Gastroesophageal sphincter (tissue), 4 donors: ENCODE data around the gene C2CD4B. TPM values are rescaled to one million over a fixed set of nuclear protein-coding genes. Genes with fewer than 3 reads are reported as not detected.

Source experiments
- ATAC-seq: fragments of 150-250 bp; one replicate; pipeline ENCODE4 v1.9.1; 2016; ENCODE audit warnings: mild to moderate bottlenecking, moderate library complexity
- H3K27ac ChIP-seq, 4 donors: fragments of 200-600 bp; sonication (generic) in 3 of 4; 1 replicate in 3 of 4; 2 replicates in 1 of 4; pipeline ENCODE4 v1.5.1; 2016 to 2019
- H3K27me3 ChIP-seq: fragments of 200-600 bp; sonication (generic); one replicate; pipeline ENCODE4 v1.5.1; 2019
- H3K36me3 ChIP-seq, 2 donors: fragments of 200-600 bp; sonication (generic); one replicate each; pipeline ENCODE4 v1.5.1; 2019; ENCODE audit warnings: control low read depth in 1 of 2
- H3K4me1 ChIP-seq, 3 donors: fragments of 200-600 bp; sonication (generic); 1 replicate in 2 of 3; 2 replicates in 1 of 3; pipeline ENCODE4 v1.5.1; 2016 to 2019; ENCODE audit warnings: control low read depth in 2 of 3
- H3K4me3 ChIP-seq, 2 donors: fragments of 200-600 bp; sonication (generic); one replicate each; pipeline ENCODE4 v1.5.1; 2019; ENCODE audit warnings: mild to moderate bottlenecking in 1 of 2, moderate library complexity in 1 of 2
- H3K9me3 ChIP-seq, 3 donors: fragments of 200-600 bp; sonication (generic); one replicate each; pipeline ENCODE4 v1.5.1; 2017 to 2019; ENCODE audit warnings: control low read depth in 2 of 3
- EP300 ChIP-seq: sonication (generic); formaldehyde crosslinking; IDR thresholded peaks from one replicate; pipeline ENCODE4 v1.6.1; 2017; ENCODE audit warnings: antibody characterized with exemption, mild to moderate bottlenecking
- POLR2A ChIP-seq, 2 donors: fragments of 450-650 bp; IDR thresholded peaks; one replicate each; pipeline ENCODE4 v1.6.1; 2017; ENCODE audit warnings: antibody characterized with exemption in 2 of 2, mild to moderate bottlenecking in 2 of 2, moderate library complexity in 1 of 2
- POLR2AphosphoS5 ChIP-seq: sonication (generic); formaldehyde crosslinking; IDR thresholded peaks from one replicate; pipeline ENCODE4 v1.6.1; 2017; ENCODE audit warnings: antibody characterized with exemption
- WGBS, 2 donors: methylation state at CpG; one replicate each; pipeline ENCODE4 v1.1.5; 2018; ENCODE audit warnings: low coverage in 1 of 2; 5-methylcytosine and 5-hydroxymethylcytosine counted together
- total RNA-seq, 4 donors: library from RNA; depleted of rRNA; stranded (reverse); fragments of >200 nt; gene quantifications; one replicate each; pipeline ENCODE4 v1.1.0, GENCODE V29; 2016
- TF ChIP-seq, protein P1 (sequence below), 4 experiments: fragments of 200-600 bp in 2 of 4; fragments of 450-650 bp in 2 of 4; sonication (generic) in 1 of 4; IDR thresholded peaks; one replicate each; pipeline ENCODE4 v1.5.1; 2017 to 2019; ENCODE audit warnings: antibody characterized with exemption in 4 of 4, mild to moderate bottlenecking in 2 of 4, moderate library complexity in 2 of 4

The C2CD4B gene
- total RNA-seq, 4 donors from 2014 or later, result 0.17 to 2.7 (median 1.1) TPM

DNA sequence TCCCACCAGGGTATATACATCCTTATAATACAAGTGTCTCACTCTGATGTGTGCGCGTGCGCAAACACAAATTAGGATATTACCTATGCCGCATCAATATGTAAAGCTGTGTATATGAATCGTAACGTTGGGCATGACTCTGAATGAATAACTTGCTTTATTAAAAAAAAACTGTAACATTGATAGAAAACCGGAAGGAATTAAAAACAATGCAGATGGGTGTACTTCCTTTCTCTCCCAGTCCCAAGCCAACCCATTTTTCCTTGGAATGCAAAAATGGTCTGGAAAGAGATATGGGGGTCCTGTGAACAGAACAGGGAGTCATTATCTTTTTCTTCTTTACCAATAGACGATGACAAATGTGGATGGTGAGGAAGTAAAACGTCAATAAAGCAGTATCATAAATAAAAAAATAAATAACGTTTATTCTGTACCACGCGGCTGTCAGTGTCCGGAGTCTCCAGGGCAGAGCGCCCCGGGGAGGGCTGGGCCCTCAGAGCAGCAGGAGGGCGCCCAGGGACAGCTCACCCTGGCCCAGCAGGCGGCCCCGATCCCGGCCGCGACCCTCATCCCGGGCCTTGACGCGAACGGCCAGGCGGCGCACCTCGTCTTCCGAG is 1.6 kb downstream of the C2CD4B start:
- no peak for ATAC-seq
- Histone ChIP-seq H3K9me3 (no peaks in the 10 kb centered on the region), H3K27ac (peak overlapping the region in 3 of 4 donors; percentile 60 to 74 (median 67)), H3K27me3 (peaks cover 86% of the 10 kb centered on the region), H3K4me3 (peak overlapping the region in 1 of 2 donors; percentile 49), H3K36me3 (no peaks in the 10 kb centered on the region), H3K4me1 (peaks cover 0 to 20% (median 0%) of the 10 kb centered on the region in 3 donors)
- TF ChIP-seq, protein P1, sequence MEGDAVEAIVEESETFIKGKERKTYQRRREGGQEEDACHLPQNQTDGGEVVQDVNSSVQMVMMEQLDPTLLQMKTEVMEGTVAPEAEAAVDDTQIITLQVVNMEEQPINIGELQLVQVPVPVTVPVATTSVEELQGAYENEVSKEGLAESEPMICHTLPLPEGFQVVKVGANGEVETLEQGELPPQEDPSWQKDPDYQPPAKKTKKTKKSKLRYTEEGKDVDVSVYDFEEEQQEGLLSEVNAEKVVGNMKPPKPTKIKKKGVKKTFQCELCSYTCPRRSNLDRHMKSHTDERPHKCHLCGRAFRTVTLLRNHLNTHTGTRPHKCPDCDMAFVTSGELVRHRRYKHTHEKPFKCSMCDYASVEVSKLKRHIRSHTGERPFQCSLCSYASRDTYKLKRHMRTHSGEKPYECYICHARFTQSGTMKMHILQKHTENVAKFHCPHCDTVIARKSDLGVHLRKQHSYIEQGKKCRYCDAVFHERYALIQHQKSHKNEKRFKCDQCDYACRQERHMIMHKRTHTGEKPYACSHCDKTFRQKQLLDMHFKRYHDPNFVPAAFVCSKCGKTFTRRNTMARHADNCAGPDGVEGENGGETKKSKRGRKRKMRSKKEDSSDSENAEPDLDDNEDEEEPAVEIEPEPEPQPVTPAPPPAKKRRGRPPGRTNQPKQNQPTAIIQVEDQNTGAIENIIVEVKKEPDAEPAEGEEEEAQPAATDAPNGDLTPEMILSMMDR (IDR thresholded peaks at IDR 0.05), result no peak
- TF ChIP-seq POLR2A (IDR thresholded peaks at IDR 0.05) (no peak), POLR2AphosphoS5 (no peak), EP300 (no peak)
- 37 to 52% methylated on average over 9 to 12 of the region's 29 CpGs for WGBS, 2 donors

GRCh38 chr15:62153228-62153627 is 11.9 kb downstream of the C2CD4B start:
- H3K4me1 ChIP-seq, result no peaks in the 10 kb centered on the region
- H3K27me3 ChIP-seq, result no peaks in the 10 kb centered on the region
- no peaks in the 10 kb centered on the region for H3K36me3 ChIP-seq
- no peak for ATAC-seq
- 56 to 87% methylated on average over 3 to 4 of the region's 4 CpGs for WGBS, 2 donors
- TF ChIP-seq EP300, result no peak
- TF ChIP-seq POLR2AphosphoS5, result no peak
- no peak for TF ChIP-seq POLR2A (IDR thresholded peaks at IDR 0.05)
- no peak overlapping the region for H3K4me3 ChIP-seq
- no peak overlapping the region for H3K27ac ChIP-seq
- peaks cover 0 to 6% (median 0%) of the 10 kb centered on the region in 3 donors for H3K9me3 ChIP-seq

DNA sequence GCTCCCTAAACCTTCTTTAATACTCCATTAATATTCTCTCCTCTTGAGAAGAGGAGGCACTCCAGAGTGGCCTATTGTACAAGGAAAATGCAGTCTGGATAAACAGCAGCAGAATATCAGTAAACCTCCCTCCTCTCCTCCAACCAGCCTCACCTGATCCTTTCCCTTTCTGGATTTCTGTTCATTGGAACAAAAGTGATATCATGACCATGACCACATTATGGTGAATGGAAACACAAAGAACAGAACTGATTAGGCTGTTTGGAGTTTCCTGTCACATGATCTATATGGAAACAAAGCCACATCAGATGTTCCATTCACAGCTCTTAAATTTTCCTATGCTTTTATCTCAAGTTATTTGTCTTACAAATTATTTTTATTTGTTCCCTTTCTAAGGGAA is 14.6 kb downstream of the C2CD4B start:
- Histone ChIP-seq H3K27me3 (no peaks in the 10 kb centered on the region), H3K4me3 (no peak overlapping the region), H3K9me3 (no peaks in the 10 kb centered on the region), H3K4me1 (no peaks in the 10 kb centered on the region), H3K27ac (no peak overlapping the region), H3K36me3 (no peaks in the 10 kb centered on the region)
- TF ChIP-seq EP300, result no peak
- no peak for TF ChIP-seq POLR2AphosphoS5
- TF ChIP-seq, protein P1 (IDR thresholded peaks at IDR 0.05), result no peak
- no peak for TF ChIP-seq POLR2A (IDR thresholded peaks at IDR 0.05)
- ATAC-seq, result no peak

DNA sequence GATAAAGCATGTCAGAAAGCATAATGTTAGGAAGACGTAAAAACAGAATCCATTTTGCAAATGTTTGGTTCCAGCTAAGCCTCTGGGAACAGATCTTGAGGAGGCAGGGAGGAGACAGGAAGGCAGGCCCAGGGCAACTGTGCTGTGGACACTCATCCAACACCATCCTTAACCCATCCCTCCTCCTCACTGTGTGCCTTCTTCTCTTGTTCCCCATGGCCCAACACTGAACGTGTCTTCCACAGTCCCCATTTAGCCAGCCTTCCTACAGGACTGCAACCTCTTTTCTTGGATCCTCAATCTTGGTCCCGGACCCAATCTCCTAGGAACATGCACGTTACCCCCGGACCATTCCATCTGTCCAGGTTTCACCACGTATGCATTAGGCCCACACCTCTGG is 15.4 kb downstream of the C2CD4B start:
- H3K36me3 ChIP-seq, result no peaks in the 10 kb centered on the region
- H3K27me3 ChIP-seq, result no peaks in the 10 kb centered on the region
- ATAC-seq, result no peak
- H3K9me3 ChIP-seq, result no peaks in the 10 kb centered on the region
- H3K4me3 ChIP-seq, result no peak overlapping the region
- TF ChIP-seq POLR2AphosphoS5 (no peak), EP300 (no peak), POLR2A (IDR thresholded peaks at IDR 0.05) (no peak)
- TF ChIP-seq, protein P1 (IDR thresholded peaks at IDR 0.05), result no peak
- no peak overlapping the region for H3K27ac ChIP-seq
- H3K4me1 ChIP-seq, result no peaks in the 10 kb centered on the region
- WGBS, 2 donors, result 93 to 96% methylated on average over 4 to 6 of the region's 6 CpGs

DNA sequence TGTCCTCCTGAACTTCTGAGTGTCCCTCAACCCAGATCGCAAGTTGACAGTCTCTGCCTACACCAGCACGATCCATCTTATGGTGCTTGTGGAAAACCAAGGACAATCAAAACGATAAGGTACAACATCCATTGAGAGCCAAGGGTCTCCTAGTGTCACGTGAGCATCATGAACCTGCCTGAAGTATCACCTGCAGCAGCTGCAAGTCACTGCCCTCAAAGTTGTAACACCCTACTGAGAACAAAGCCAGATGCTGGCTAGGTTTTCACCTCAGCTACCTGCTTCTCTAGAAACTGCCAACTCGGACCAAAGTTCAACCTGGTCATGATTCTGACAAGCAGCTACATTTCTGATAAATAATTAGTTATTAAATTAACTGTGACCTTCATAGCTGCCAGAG is 17.5 kb downstream of the C2CD4B start:
- Histone ChIP-seq H3K9me3 (no peaks in the 10 kb centered on the region), H3K36me3 (no peaks in the 10 kb centered on the region), H3K4me1 (no peaks in the 10 kb centered on the region), H3K27ac (no peak overlapping the region), H3K4me3 (no peak overlapping the region), H3K27me3 (no peaks in the 10 kb centered on the region)
- ATAC-seq, result no peak
- 86 to 88% methylated on average over 2 to 5 of the region's 5 CpGs for WGBS, 2 donors
- no peak for TF ChIP-seq POLR2AphosphoS5
- TF ChIP-seq, protein P1 (IDR thresholded peaks at IDR 0.05), result no peak
- no peak for TF ChIP-seq EP300
- no peak for TF ChIP-seq POLR2A (IDR thresholded peaks at IDR 0.05)
